GM10847 (cell line): ENCODE data around the gene CEACAM16.

Source experiments
- POLR2A ChIP-seq: IDR thresholded peaks from 2 replicates; pipeline ENCODE4 v1.6.1; 2011; ENCODE audit not compliant: insufficient read length; ENCODE audit errors: extremely low read depth

CEACAM16 gene, protein sequence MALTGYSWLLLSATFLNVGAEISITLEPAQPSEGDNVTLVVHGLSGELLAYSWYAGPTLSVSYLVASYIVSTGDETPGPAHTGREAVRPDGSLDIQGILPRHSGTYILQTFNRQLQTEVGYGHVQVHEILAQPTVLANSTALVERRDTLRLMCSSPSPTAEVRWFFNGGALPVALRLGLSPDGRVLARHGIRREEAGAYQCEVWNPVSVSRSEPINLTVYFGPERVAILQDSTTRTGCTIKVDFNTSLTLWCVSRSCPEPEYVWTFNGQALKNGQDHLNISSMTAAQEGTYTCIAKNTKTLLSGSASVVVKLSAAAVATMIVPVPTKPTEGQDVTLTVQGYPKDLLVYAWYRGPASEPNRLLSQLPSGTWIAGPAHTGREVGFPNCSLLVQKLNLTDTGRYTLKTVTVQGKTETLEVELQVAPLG

DNA sequence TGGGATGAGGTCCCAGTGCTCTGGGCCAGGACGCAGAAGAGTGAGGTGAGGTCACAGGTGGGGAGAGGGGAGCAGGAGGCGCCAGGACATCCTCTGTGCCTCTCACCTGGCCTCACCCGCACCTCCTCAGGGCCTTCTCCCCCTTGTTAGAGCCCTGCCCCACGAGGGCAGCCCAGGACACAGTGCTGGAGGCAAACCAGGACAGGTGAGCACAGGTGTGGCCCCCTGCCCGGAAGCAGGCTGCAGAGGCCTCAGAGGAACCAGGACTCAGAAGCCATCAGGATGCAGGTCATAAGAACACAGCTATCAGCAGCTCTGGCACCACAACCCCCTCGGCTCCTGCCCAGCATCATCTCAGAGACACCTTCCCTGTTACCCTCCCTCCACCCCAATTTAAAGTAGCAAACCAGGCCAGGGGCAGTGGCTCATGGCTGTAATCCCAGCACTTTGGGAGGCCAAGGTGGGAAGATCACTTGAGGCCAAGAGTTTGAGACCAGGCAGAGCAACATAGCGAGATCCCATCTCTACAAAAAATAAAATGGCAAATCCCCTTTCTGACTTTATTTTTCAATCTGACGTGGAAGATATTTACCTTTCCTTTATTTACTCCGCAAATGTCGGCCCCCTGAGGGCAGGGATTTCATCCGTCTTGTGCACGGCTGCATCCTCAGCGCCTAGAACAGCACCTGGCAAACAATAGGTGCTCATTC is at the start of gene CEACAM16:
CEACAM16 (plus strand) TSS at position 660 of the 710 bp plus-strand sequence. CDS start 2,306 bp downstream, outside the sequence.
- no peak for TF ChIP-seq POLR2A

DNA sequence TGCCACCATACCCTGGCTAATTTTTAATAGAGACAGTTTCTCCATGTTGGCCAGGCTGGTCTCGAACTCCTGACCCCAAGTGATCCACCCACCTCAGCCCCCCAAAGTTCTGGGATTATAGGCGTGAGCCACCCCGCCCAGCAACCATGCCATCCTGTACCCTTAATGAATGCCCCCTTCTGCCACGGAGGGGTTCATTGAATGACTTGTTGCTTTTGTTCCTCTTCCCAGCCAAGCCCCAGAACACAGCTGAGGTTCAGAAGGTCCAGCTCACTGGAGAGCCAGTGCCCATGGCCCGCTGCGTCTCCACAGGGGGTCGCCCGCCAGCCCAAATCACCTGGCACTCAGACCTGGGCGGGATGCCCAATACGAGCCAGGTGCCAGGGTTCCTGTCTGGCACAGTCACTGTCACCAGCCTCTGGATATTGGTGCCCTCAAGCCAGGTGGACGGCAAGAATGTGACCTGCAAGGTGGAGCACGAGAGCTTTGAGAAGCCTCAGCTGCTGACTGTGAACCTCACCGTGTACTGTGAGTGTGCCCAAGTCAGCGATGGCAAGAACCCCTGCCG is 49.3 kb upstream of the CEACAM16 start:
- TF ChIP-seq POLR2A = no peak

DNA sequence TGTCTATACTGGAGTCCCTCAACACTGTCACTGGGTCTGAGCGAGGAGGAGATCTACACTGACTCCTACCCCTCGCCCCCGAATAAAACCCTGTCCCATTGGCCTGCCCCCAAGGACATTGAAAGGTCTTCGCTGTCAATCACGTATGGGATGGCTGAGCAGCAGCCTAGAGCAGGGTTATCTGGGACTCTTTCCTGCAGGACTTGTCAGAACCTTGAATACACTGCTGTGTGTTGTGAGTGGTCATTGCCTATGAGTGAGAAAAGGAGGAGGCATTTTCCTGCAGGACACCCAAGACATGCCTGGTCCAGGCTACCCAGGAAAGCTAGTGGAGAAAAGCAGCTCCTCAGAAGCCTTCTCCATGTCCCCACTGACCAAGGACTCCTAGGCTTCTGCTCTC is 45.6 kb upstream of the CEACAM16 start:
- TF ChIP-seq POLR2A = no peak

DNA sequence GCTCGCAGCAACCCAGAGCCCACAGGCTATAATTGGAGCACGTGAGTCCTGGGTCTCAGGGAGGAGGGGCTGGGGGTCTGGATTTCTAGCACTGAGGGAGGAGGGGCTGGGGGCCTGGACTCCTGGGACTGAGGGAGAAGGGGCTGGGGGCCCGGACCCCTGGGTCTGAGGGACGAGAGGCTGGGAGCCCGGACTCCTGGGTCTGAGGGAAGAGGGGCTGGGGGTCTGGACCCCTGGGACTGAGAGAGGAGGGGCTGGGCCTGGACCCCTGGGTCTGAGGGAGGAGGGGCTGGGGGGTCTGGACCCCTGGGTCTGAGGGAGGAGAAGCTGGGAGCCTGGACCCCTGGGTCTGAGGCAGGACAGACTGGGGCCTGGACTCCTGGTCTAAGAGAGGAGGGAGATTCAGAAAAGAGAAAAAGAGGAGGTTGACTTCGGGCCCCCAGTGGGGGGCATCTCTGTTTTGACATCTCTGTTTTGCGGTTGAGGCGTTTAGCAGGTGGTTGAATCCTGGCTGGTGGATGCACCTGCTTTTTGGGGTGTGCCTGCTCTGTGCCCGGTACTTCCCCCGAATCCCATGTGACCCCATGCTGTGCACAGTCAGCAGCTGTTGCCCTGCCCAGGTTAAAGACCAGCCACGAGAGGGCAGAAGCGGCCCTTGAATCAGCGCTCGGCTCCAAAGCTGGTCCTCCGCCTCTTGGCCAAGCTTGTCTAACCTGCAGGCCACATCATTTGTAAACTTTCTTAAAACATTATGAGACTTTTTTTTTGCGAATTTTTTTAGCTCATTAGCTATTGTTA is 44.8 kb upstream of the CEACAM16 start:
- no peak for TF ChIP-seq POLR2A

DNA sequence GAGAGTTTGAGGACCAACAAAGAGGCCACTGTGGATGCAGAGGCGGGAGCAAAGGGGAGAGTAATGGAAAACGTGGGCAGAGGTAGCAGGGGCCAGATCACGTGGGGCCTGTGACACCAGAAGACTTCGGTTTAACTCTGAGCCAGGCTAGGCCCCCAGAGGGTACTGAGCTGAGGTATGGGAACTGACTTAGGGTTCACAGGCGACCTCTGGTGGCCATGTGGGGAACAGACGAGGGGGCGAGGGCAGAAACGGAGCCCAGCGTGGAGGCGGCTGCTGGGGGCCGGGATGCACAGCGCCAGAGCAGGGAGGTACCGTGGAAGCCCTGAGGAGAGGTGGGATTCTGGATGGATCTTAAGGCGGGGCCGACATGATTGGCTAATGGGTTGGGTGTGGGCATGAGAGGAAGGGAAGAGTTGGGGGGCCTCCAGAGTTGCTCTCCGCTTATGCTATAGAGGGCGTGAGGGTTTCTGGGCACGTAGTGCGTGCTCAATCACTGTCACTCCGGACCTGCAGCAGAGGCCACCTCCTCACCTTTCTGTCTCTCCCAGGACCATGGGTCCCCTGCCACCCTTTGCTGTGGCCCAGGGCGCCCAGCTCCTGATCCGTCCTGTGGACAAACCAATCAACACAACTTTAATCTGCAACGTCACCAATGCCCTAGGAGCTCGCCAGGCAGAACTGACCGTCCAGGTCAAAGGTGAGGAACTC is 41.6 kb upstream of the CEACAM16 start:
- TF ChIP-seq POLR2A = no peak

DNA sequence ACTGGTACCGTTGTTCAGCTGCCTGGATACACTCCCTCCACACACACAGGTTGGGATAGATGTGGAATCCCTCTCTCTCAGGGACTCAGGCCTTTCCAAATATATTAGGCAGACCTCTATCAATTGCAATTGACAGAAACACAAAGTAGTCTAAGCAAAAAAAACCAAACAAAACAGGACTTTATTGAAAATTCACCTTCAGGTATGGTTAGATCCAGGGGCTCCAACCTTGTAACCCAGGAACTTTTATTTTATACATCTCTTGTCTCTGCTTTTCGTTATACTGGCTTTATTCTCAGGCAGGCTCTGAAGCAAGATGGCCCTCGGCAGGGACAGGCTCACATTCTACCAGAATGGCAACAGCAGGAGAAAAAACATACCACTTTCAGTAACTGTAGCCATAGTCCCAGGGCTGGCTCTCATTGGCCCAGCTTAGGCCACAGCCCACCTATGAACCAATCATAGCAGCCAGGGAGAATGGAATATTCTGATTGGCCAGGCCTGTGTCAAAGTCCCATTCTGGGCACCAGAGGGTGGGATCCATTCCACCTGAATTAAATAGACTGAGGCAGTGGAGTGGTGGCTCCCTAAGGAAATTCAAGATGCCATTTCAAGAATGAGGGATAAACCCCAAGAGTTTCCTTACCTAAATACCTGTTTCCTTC is 40.8 kb upstream of the CEACAM16 start:
- TF ChIP-seq POLR2A = no peak

DNA sequence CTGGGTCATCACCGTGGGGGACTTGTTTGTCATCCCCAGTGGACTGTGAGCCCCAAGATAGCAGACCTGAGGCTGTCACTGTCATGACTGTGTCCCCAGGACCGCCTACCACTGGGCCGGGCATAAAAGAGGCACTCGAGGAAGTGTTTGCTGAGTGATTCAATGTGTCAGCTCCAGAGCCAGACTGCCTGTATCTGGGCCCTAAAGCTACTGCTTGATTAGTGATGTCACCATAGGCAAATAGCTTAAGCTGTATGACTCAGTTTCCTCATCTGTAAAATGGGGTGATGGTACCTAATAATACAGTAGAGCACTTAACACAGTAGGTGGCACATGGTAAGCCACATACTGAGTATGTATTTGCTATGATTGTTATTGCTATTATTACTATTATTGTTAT is 38.9 kb upstream of the CEACAM16 start:
- no peak for TF ChIP-seq POLR2A

DNA sequence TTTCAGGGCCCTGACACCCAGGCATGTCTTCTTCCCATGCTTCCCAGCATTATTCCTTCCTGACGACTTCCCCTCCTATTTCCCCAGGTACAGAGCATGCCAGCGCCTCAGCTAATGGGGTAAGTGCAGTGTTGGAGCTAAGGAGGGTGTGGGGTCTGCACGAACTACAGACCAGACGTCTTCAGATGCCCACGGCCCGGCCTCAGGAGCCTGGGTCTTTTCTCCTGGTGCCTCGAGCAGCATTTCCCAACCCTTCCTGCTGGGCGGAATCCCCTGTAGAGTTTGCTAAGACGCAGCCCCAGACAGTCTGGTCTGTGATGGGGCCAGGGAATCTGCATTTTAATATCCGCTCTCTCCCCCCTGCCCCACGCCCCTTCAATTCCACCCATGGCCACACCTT is 37.7 kb upstream of the CEACAM16 start:
- TF ChIP-seq POLR2A = no peak

DNA sequence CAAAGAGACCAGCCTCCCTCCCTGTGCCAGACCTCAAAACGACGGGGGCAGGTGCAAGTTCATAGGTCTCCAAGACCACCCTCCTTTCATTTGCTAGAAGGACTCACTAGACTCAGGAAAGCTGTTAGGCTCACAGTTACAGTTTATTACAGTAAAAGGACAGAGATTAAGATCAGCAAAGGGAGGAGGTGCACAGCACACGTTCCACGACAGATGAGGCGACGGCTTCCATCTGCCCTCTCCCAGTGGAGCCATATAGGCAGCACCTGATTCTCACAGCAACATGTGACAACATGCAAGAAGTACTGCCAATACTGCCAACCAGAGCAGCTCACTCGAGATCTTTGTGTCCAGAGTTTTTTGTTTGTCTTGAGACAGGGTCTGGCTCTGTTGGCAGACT is 37.0 kb upstream of the CEACAM16 start:
- TF ChIP-seq POLR2A = no peak

DNA sequence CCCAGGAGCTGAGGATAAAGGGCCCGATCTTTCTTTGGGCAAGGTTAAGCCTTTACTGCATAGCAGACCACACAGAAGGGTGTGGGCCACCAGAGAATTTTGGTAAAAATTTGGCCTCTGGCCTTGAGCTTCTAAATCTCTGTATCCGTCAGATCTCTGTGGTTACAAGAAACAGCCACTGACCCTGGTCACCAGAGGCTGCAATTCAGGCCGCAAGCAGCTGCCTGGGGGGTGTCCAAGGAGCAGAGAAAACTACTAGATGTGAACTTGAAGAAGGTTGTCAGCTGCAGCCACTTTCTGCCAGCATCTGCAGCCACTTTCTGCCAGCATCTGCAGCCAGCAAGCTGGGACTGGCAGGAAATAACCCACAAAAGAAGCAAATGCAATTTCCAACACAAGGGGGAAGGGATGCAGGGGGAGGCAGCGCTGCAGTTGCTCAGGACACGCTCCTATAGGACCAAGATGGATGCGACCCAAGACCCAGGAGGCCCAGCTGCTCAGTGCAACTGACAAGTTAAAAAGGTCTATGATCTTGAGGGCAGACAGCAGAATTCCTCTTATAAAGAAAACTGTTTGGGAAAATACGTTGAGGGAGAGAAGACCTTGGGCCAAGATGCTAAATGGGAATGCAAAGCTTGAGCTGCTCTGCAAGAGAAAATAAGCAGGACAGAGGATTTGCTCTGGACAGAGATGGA is 36.1 kb upstream of the CEACAM16 start:
- TF ChIP-seq POLR2A = no peak

DNA sequence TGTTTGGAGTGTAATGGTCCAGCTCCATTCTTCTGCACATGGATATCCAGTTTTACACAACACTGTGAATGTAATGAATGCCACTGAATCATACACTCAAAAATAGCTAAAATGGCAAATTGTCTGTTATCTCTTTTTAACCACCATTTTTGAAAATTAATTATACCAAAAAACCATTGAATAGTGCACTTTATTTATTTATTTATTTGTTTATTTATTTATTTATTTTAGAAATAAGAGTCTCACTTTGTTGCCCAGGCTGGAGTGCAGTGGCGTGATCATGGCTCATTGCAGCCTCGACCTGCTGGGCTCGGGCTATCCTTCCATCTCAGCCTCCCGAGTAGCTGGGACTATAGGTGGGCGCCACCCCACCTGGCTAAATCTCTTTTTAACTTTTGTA is 35.0 kb upstream of the CEACAM16 start:
- TF ChIP-seq POLR2A = no peak

DNA sequence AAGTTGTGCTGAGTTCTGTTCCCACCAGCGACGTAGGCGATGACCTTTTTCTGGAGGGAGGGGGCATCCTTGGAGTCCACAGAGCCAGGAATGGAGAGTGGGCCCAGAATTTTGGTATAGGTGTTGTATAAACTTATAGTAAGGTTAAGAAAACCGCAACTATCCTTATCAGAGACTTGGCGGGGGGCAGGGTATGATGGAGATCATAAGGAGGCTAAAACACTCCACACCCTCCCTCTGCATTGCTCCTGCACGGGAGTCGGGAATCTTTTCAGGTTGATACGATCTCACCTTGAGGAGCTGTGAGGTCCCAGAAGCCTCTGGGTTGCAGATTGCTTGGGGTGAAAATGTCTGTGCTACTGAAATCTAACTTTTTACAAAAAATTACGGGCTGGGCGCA is 34.0 kb upstream of the CEACAM16 start:
- no peak for TF ChIP-seq POLR2A

DNA sequence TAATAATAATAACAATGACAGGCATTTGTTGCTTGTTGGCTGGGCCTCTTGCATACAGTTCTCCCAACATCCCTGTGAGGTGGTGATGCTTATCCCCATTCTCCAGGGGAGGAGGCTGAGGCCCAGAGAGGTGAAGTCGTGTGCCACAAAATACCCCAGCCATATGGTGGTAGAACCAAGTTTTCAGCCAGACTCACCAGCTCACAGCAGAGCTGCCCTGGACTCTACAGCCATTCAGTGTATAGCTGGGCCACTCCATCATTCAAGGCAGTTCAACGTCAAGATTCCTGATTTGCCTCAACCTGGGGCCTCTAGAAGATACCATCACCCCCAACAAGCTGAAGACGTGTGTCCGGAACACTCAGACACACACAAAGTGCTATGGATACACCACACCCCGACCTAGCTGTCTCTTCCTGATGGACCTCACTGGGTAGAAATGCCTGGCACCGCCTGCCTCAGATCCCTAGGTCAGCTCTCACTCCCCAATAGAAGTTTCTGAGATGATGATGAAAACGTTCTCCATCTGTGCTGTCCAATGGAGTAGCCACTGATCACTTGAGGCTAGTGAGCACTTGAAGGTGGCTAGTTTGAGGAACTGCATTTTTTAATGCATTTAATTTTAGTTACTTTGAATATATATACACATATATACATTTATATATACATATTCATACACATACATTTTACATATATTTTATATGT is 31.9 kb upstream of the CEACAM16 start:
- no peak for TF ChIP-seq POLR2A
